NCI-H187 (cell line): Measurements from ENCODE around the gene HOXB3.

ENCODE experiments used
- DNase-seq, 2 experiments: peaks; one replicate each; lab custom pipeline; 2025; lab: John Stamatoyannopoulos, UW

Gene HOXB3

GRCh38 chr17:48589831-48590606 lies at the start of gene HOXB3:
Gene HOXB3 (minus strand): TSS chr17:48590241. CDS start chr17:48552474, 37,767 bp downstream.
- no peak for DNase-seq

- no peak for DNase-seq
Measured at GRCh38 chr17:48639136-48639535, 49.1 kb upstream of the HOXB3 start.

- DNase-seq: no peak
Measured at GRCh38 chr17:48637323-48638260, 47.6 kb upstream of the HOXB3 start.

GRCh38 chr17:48636177-48637018 lies 46.4 kb upstream of the HOXB3 start:
- DNase-seq: no peak

- no peak for DNase-seq
Measured at GRCh38 chr17:48634493-48635208, 44.6 kb upstream of the HOXB3 start.

- no peak for DNase-seq
Measured at GRCh38 chr17:48633266-48633677, 43.2 kb upstream of the HOXB3 start.

GRCh38 chr17:48632579-48633265 lies 42.7 kb upstream of the HOXB3 start:
- no peak for DNase-seq

- DNase-seq: no peak
Measured at GRCh38 chr17:48631693-48632578, 41.9 kb upstream of the HOXB3 start.

GRCh38 chr17:48630925-48631692 lies 41.1 kb upstream of the HOXB3 start:
- DNase-seq: no peak

GRCh38 chr17:48630009-48630924 lies 40.2 kb upstream of the HOXB3 start:
- DNase-seq: no peak

- no peak for DNase-seq
Measured at GRCh38 chr17:48629411-48629759, 39.3 kb upstream of the HOXB3 start.

- DNase-seq: no peak
Measured at GRCh38 chr17:48628649-48629410, 38.8 kb upstream of the HOXB3 start.

GRCh38 chr17:48627623-48628521 lies 37.8 kb upstream of the HOXB3 start:
- DNase-seq: no peak

GRCh38 chr17:48627118-48627597 lies 37.1 kb upstream of the HOXB3 start:
- DNase-seq: no peak

GRCh38 chr17:48626245-48627117 lies 36.4 kb upstream of the HOXB3 start, which contains the start of gene HOXB9:
Gene HOXB9 (minus strand): TSS chr17:48626358. CDS start chr17:48626269, 89 bp downstream.
- DNase-seq: peak; percentile 1 to 35
